Fibroblast of skin of right biceps (primary cell): ENCODE data around the gene ATP6V0D1.
"Not testable (repeated sequence)": the region's sequence is repeated elsewhere in the genome, so short reads cannot be mapped to it uniquely, and the experiment has no call there.

Source experiments
- DNase-seq: peaks from one replicate; pipeline ENCODE4 v3.0.0-alpha.2; 2013

Gene ATP6V0D1

GRCh38 chr16:67425061-67425460 is 55.9 kb downstream of the ATP6V0D1 start:
- peak; percentile 83 for DNase-seq

- DNase-seq, result no peak
Observed at GRCh38 chr16:67424261-67424615, 56.7 kb downstream of the ATP6V0D1 start.

- no peak for DNase-seq
Observed at GRCh38 chr16:67423611-67424260, 57.2 kb downstream of the ATP6V0D1 start.

GRCh38 chr16:67423015-67423414 is 57.9 kb downstream of the ATP6V0D1 start:
- no peak for DNase-seq

GRCh38 chr16:67421030-67421429 is 59.9 kb downstream of the ATP6V0D1 start:
- DNase-seq, result no peak

- DNase-seq, result peak; percentile 38
Observed at GRCh38 chr16:67419931-67420330, 61.0 kb downstream of the ATP6V0D1 start.

GRCh38 chr16:67419502-67419901 is 61.5 kb downstream of the ATP6V0D1 start:
- DNase-seq, result peak; percentile 66

GRCh38 chr16:67417333-67418061 is 63.5 kb downstream of the ATP6V0D1 start:
- no peak for DNase-seq

GRCh38 chr16:67415872-67416793 is 64.8 kb downstream of the ATP6V0D1 start, which contains the start of gene ZDHHC1:
Gene ZDHHC1, minus strand, starts transcription at chr16:67416477. Its CDS starts 8,702 bp downstream, at chr16:67407775.
- DNase-seq, result peak; percentile 73

GRCh38 chr16:67415421-67415820 is 65.5 kb downstream of the ATP6V0D1 start:
- DNase-seq, result not testable (repeated sequence)

- no peak for DNase-seq
Observed at GRCh38 chr16:67413978-67414911, 66.7 kb downstream of the ATP6V0D1 start.

- DNase-seq, result no peak
Observed at GRCh38 chr16:67412294-67412693, 68.7 kb downstream of the ATP6V0D1 start.

- no peak for DNase-seq
Observed at GRCh38 chr16:67411339-67411738, 69.6 kb downstream of the ATP6V0D1 start.

GRCh38 chr16:67409631-67410030 is 71.3 kb downstream of the ATP6V0D1 start:
- no peak for DNase-seq

- no peak for DNase-seq
Observed at GRCh38 chr16:67407788-67408452, 73.0 kb downstream of the ATP6V0D1 start.

GRCh38 chr16:67407176-67407787 is 73.7 kb downstream of the ATP6V0D1 start:
- DNase-seq, result no peak

- DNase-seq, result peak; percentile 88
Observed at GRCh38 chr16:67406111-67406971, 74.6 kb downstream of the ATP6V0D1 start.

- DNase-seq, result no peak
Observed at GRCh38 chr16:67405336-67405735, 75.6 kb downstream of the ATP6V0D1 start.

- DNase-seq, result no peak
Observed at GRCh38 chr16:67404740-67405226, 76.2 kb downstream of the ATP6V0D1 start.

- no peak for DNase-seq
Observed at GRCh38 chr16:67403976-67404555, 76.9 kb downstream of the ATP6V0D1 start.
